AG04449 (cell line): ENCODE measurements around the gene REXO1.

Experiments used
- CTCF ChIA-PET: fragments of 350-600 bp; formaldehyde crosslinking; extraction: SDS; loops from one replicate; lab custom pipeline; 2021; ENCODE audit warnings: antibody characterized with exemption; lab: Yijun Ruan, JAX
- POLR2A ChIA-PET: fragments of 400-600, 350-600 bp; formaldehyde crosslinking; extraction: SDS; loops from one replicate; lab custom pipeline; 2020; ENCODE audit warnings: antibody characterized with exemption, inconsistent platforms; lab: Yijun Ruan, JAX
- DNase-seq: peaks from one replicate; pipeline ENCODE4 v3.0.0-alpha.2; 2010; ENCODE audit warnings: low read depth, low spot score
- H3K4me3 ChIP-seq: 2 replicates; pipeline ENCODE4 v1.5.1; 2011; ENCODE audit warnings: low read depth, mild to moderate bottlenecking, control low read depth, low read length
- CTCF ChIP-seq: IDR thresholded peaks from one replicate; pipeline ENCODE4 v1.5.1; 2011; ENCODE audit warnings: mild to moderate bottlenecking, moderate library complexity, low read length, control low read depth, inconsistent platforms; ENCODE audit not compliant: insufficient read depth; ENCODE audit errors: missing control alignments

REXO1 gene

GRCh38 chr19:1863328-1863637 is 15.0 kb upstream of the REXO1 start, which contains the start of gene KLF16:
Gene KLF16, minus strand, starts transcription at chr19:1863579. Its CDS starts 82 bp downstream, at chr19:1863497.
- no peak for DNase-seq
- ChIA-PET CTCF (no interaction called here), POLR2A (no interaction called here)
- no peak for TF ChIP-seq CTCF
- H3K4me3 ChIP-seq: peak within 1 kb of the TSS; percentile 83

- no peak for TF ChIP-seq CTCF
- peak overlapping the region; percentile 83 for H3K4me3 ChIP-seq
- CTCF ChIA-PET: no interaction called here
- no peak for DNase-seq
- POLR2A ChIA-PET: no interaction called here
Measured at GRCh38 chr19:1862424-1863327, 14.4 kb upstream of the REXO1 start.

GRCh38 chr19:1862068-1862423 is 13.8 kb upstream of the REXO1 start:
- ChIA-PET CTCF (interaction anchor here (1.4 to 1.5 kb wide), 2 partner anchors 11 to 13 kb away, joined by 3 to 5 read pairs; partner anchors contain the start of gene REXO1), POLR2A (no interaction called here)
- no peak for DNase-seq
- peak overlapping the region; percentile 83 for H3K4me3 ChIP-seq
- TF ChIP-seq CTCF: no peak

GRCh38 chr19:1861599-1862031 is 13.3 kb upstream of the REXO1 start:
- H3K4me3 ChIP-seq: peak overlapping the region; percentile 83
- no peak for DNase-seq
- CTCF ChIA-PET: interaction anchor here (1.4 to 1.8 kb wide), 3 partner anchors 10 to 24 kb away, joined by 3 to 6 read pairs (median 5); partner anchors contain the start of gene REXO1
- no peak for TF ChIP-seq CTCF
- POLR2A ChIA-PET: no interaction called here

GRCh38 chr19:1860821-1861598 is 12.7 kb upstream of the REXO1 start:
- CTCF ChIA-PET: interaction anchor here (1.4 to 1.8 kb wide), 3 partner anchors 10 to 23 kb away, joined by 3 to 6 read pairs (median 5); partner anchors contain the start of gene REXO1
- TF ChIP-seq CTCF: no peak
- DNase-seq: no peak
- H3K4me3 ChIP-seq: peak overlapping the region; percentile 83
- POLR2A ChIA-PET: no interaction called here
